Osteocyte (in vitro differentiated cells): ENCODE data around the gene SBK1. TPM values are rescaled to one million over a fixed set of nuclear protein-coding genes. Genes with fewer than 3 reads are reported as not detected.

Experiments
- DNase-seq: peaks from one replicate; pipeline ENCODE4 v3.0.0; 2021; ENCODE audit warnings: mixed read lengths; ENCODE audit not compliant: unreplicated experiment; ENCODE audit errors: extremely low spot score
- H3K27ac Mint-ChIP-seq: one replicate; pipeline ENCODE4 v1.8.0; 2021; ENCODE audit warnings: mild to moderate bottlenecking, mixed read lengths; ENCODE audit not compliant: unreplicated experiment
- H3K27me3 Mint-ChIP-seq: one replicate; pipeline ENCODE4 v1.8.0; 2021; ENCODE audit warnings: mixed read lengths; ENCODE audit not compliant: unreplicated experiment
- H3K36me3 Mint-ChIP-seq: one replicate; pipeline ENCODE4 v1.8.0; 2021; ENCODE audit warnings: mixed read lengths; ENCODE audit not compliant: unreplicated experiment
- H3K4me1 Mint-ChIP-seq: one replicate; pipeline ENCODE4 v1.8.0; 2021; ENCODE audit warnings: mixed read lengths; ENCODE audit not compliant: unreplicated experiment
- H3K4me3 Mint-ChIP-seq: one replicate; pipeline ENCODE4 v1.8.0; 2021; ENCODE audit warnings: mild to moderate bottlenecking, moderate library complexity, mixed read lengths; ENCODE audit not compliant: unreplicated experiment
- H3K9me3 Mint-ChIP-seq: one replicate; pipeline ENCODE4 v1.8.0; 2021; ENCODE audit warnings: mixed read lengths; ENCODE audit not compliant: unreplicated experiment
- CTCF ChIP-seq: fragments of 200-600 bp; sonication (generic); IDR thresholded peaks from 2 replicates; pipeline ENCODE4 v1.5.0; 2021; ENCODE audit warnings: antibody characterized with exemption, mild to moderate bottlenecking, moderate library complexity
- total RNA-seq: library from RNA; stranded (reverse); gene quantifications from 2 replicates; pipeline ENCODE4 v1.2.1, GENCODE V29; 2021

The SBK1 gene
- total RNA-seq, 1 donor from 2014 or later: 5.0 TPM

GRCh38 chr16:28316054-28316453 is 23.7 kb downstream of the SBK1 start:
- no peak for DNase-seq
- H3K4me3 Mint-ChIP-seq: no peak overlapping the region
- no peak overlapping the region for H3K27ac Mint-ChIP-seq
- no peaks in the 10 kb centered on the region for H3K4me1 Mint-ChIP-seq
- H3K27me3 Mint-ChIP-seq: no peaks in the 10 kb centered on the region
- no peaks in the 10 kb centered on the region for H3K9me3 Mint-ChIP-seq
- no peak for TF ChIP-seq CTCF
- H3K36me3 Mint-ChIP-seq: no peaks in the 10 kb centered on the region

- Mint-ChIP-seq H3K27me3 (no peaks in the 10 kb centered on the region), H3K4me1 (no peaks in the 10 kb centered on the region), H3K27ac (no peak overlapping the region), H3K36me3 (no peaks in the 10 kb centered on the region), H3K9me3 (no peaks in the 10 kb centered on the region), H3K4me3 (no peak overlapping the region)
- DNase-seq: no peak
- peak; percentile 88 for TF ChIP-seq CTCF
These were observed 24.9 kb downstream of the SBK1 start for GRCh38 chr16:28317040-28317880.

GRCh38 chr16:28318042-28318744 is 25.9 kb downstream of the SBK1 start:
- Mint-ChIP-seq H3K36me3 (no peaks in the 10 kb centered on the region), H3K4me1 (no peaks in the 10 kb centered on the region), H3K27ac (no peak overlapping the region), H3K27me3 (no peaks in the 10 kb centered on the region), H3K4me3 (no peak overlapping the region), H3K9me3 (no peaks in the 10 kb centered on the region)
- TF ChIP-seq CTCF: no peak
- no peak for DNase-seq

GRCh38 chr16:28319476-28320022 is 27.2 kb downstream of the SBK1 start:
- no peak for DNase-seq
- Mint-ChIP-seq H3K4me1 (no peaks in the 10 kb centered on the region), H3K27ac (no peak overlapping the region)

More at GRCh38 chr16:28319476-28320022, 27.2 kb downstream of the SBK1 start:
- H3K27me3 Mint-ChIP-seq: no peaks in the 10 kb centered on the region
- no peak for TF ChIP-seq CTCF
- no peaks in the 10 kb centered on the region for H3K9me3 Mint-ChIP-seq
- no peak overlapping the region for H3K4me3 Mint-ChIP-seq
- no peaks in the 10 kb centered on the region for H3K36me3 Mint-ChIP-seq
